Mesendoderm (in vitro differentiated cells): ENCODE results near the gene ATIC.

Source experiments
- DNase-seq: peaks from one replicate; pipeline ENCODE4 v3.0.0; 2013
- H2AK5ac ChIP-seq: 2 replicates; pipeline ENCODE4 v1.6.1; 2013; ENCODE audit warnings: low read length, inconsistent platforms
- H2BK120ac ChIP-seq: 2 replicates; pipeline ENCODE4 v1.6.1; 2013; ENCODE audit warnings: low read depth, mild to moderate bottlenecking, low read length, moderate library complexity, mixed read lengths
- H2BK15ac ChIP-seq: replicated peaks from 2 replicates; pipeline ENCODE4 v1.6.1; 2013; ENCODE audit warnings: low read depth, mild to moderate bottlenecking, moderate library complexity
- H2BK5ac ChIP-seq: 2 replicates; pipeline ENCODE4 v1.6.1; 2013; ENCODE audit warnings: low read length, inconsistent platforms
- H3K18ac ChIP-seq: 2 replicates; pipeline ENCODE4 v1.6.1; 2013; ENCODE audit warnings: mild to moderate bottlenecking, low read length, mixed read lengths
- H3K23ac ChIP-seq: one replicate; pipeline ENCODE4 v1.6.1; 2013; ENCODE audit warnings: low read length
- H3K27ac ChIP-seq: 2 replicates; pipeline ENCODE4 v1.5.1; 2013; ENCODE audit warnings: low read depth, mild to moderate bottlenecking, inconsistent platforms, low read length, moderate library complexity
- H3K27me3 ChIP-seq: 2 replicates; pipeline ENCODE4 v1.6.1; 2013; ENCODE audit warnings: low read length, control low read depth, mild to moderate bottlenecking, inconsistent platforms; ENCODE audit not compliant: insufficient read depth, poor library complexity
- H3K36me3 ChIP-seq: 2 replicates; pipeline ENCODE4 v1.6.1; 2013; ENCODE audit warnings: low read length, inconsistent platforms; ENCODE audit not compliant: control insufficient read depth, insufficient read depth
- H3K4ac ChIP-seq: one replicate; pipeline ENCODE4 v1.6.1; 2013; ENCODE audit warnings: low read depth, mild to moderate bottlenecking, low read length, moderate library complexity
- H3K4me1 ChIP-seq: 2 replicates; pipeline ENCODE4 v1.6.1; 2013; ENCODE audit warnings: low read depth, low read length, inconsistent platforms; ENCODE audit not compliant: control insufficient read depth
- H3K4me2 ChIP-seq: 2 replicates; pipeline ENCODE4 v1.6.1; 2013; ENCODE audit warnings: low read length
- H3K4me3 ChIP-seq: 2 replicates; pipeline ENCODE4 v1.5.1; 2013; ENCODE audit warnings: mild to moderate bottlenecking, low read length
- H3K56ac ChIP-seq: one replicate; pipeline ENCODE4 v1.6.1; 2013; ENCODE audit warnings: low read length
- H3K79me1 ChIP-seq: 2 replicates; pipeline ENCODE4 v1.6.1; 2013; ENCODE audit warnings: low read length, inconsistent platforms
- H3K79me2 ChIP-seq: 2 replicates; pipeline ENCODE4 v1.6.1; 2013; ENCODE audit warnings: mild to moderate bottlenecking, low read length; ENCODE audit not compliant: control insufficient read depth, insufficient read depth
- H3K9ac ChIP-seq: 2 replicates; pipeline ENCODE4 v1.6.1; 2013; ENCODE audit warnings: low read length, inconsistent platforms
- H4K5ac ChIP-seq: one replicate; pipeline ENCODE4 v1.6.1; 2013; ENCODE audit warnings: low read length
- H4K8ac ChIP-seq: one replicate; pipeline ENCODE4 v1.6.1; 2013; ENCODE audit warnings: low read depth, mild to moderate bottlenecking, control low read depth, low read length, moderate library complexity
- WGBS: extraction: QIAGEN DNeasy Blood & Tissue Kit; methylation state at CpG from one replicate; pipeline ENCODE4 v1.1.7; 2013; ENCODE audit warnings: low lambda C conversion rate, missing lambda C conversion rate; ENCODE audit not compliant: insufficient coverage; ENCODE audit errors: extremely low coverage; 5-methylcytosine and 5-hydroxymethylcytosine counted together

The ATIC gene

DNA sequence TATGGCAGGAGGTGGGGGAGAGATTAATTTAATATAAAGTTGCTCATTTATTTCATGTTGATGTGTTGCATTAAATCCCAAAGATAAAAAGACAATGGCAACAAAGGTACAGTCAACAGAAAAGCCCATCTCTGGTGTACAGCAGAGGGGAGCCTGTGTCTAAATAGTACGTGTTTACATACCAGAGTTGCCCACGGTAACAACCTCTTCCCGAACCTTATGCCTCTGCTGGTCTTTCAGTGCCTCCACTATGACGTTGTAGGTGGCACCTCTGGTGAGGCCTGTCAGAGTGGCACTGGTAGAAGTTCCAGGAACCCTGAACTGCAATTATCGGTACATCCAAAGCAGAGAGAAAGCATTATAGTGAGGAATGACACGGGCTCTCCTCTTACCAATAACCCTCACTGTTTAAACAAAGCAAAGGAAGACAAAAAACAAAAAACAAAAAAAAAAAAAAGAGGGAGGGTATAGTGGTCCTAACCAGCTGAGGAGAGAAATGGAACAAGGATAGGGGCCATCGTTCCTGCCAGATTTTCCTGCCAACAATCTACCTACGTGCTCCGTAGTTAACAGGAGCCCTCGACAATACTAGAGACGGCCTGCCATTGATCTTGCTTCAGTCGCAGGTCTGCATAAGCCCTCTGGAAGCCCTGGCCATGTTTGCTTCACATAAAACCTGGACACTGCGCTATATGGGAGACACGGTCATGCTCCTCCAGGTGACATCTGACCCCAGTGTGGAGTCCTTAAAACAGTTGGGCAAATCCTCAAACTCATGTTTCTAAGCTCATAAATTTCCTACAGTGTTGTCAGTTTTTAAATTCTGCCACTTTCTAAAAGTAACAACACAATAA lies 58.5 kb downstream of the ATIC start:
- Histone ChIP-seq H3K36me3 (peaks cover 22% of the 10 kb centered on the region), H3K56ac (no peak overlapping the region)
- no CpG with 5 or more reads among the region's 14 CpGs for WGBS

DNA sequence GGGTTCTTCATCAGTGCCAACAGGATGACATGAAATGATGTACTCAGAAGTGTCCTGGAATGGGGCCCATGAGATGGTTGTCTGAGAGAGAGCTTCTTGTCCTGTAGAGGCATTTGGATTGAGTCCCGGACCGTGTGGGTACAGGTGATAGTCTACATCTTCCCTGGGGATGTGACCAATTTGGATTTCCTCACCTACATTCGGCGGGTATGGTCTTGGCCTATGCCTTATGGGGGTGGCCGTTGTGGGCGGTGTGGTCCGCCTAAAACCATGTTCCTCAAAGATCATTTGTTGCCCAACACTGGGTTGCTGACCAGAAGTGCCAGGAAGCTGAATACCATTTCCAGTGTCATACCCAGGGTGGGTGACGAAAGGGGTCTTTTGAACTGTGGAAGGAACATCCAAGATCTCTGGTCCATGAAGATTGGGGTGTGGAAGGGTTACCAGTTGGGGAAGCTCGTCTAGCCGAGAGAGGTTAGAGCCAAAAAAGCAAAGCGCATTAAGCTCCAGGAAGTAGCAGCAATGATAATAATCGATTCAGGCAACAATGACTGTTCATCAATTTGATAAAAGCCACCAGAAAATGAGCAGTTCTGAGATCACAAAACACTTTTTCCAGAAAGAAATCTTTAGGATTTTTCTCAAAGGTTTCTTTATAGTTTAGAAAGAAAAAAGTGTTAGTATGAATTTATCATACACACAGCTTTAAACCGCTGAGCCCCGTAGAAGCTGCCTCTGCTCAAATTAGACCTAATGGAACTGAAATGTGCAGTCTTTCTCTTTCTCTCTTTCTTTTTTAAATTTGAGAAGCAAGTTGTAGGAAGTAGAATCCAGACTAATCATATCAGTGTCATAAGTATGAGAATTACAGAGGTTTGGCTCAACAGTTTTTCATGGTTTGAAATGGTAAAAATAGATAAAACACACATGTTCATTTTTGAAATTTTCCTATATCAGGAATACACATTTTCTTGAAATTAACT lies 60.3 kb downstream of the ATIC start:
- no CpG with 5 or more reads among the region's 14 CpGs for WGBS
- Histone ChIP-seq H3K4me3 (no peak overlapping the region), H3K4me1 (no peaks in the 10 kb centered on the region), H3K27ac (no peak overlapping the region), H2BK15ac (no peak overlapping the region), H2AK5ac (no peak overlapping the region), H3K56ac (no peak overlapping the region), H2BK5ac (no peak overlapping the region), H2BK120ac (no peak overlapping the region), H3K79me2 (no peaks in the 10 kb centered on the region), H3K9ac (no peak overlapping the region), H4K5ac (no peak overlapping the region), H3K23ac (no peak overlapping the region), H3K18ac (no peak overlapping the region), H3K79me1 (no peaks in the 10 kb centered on the region), H3K4me2 (no peak overlapping the region), H4K8ac (no peak overlapping the region), H3K4ac (no peak overlapping the region), H3K36me3 (peaks cover 27% of the 10 kb centered on the region), H3K27me3 (no peaks in the 10 kb centered on the region)
- no peak for DNase-seq

More for the DNA sequence above, 58.5 kb downstream of the ATIC start:
- Histone ChIP-seq H3K27ac (no peak overlapping the region), H3K18ac (no peak overlapping the region), H2BK5ac (no peak overlapping the region), H3K4me2 (no peak overlapping the region), H3K4me1 (no peaks in the 10 kb centered on the region), H3K4me3 (no peak overlapping the region), H2AK5ac (no peak overlapping the region), H3K79me1 (no peaks in the 10 kb centered on the region), H3K4ac (no peak overlapping the region), H2BK120ac (no peak overlapping the region), H2BK15ac (no peak overlapping the region), H3K79me2 (no peaks in the 10 kb centered on the region), H3K23ac (no peak overlapping the region), H3K27me3 (no peaks in the 10 kb centered on the region), H4K5ac (no peak overlapping the region), H3K9ac (no peak overlapping the region), H4K8ac (no peak overlapping the region)
- no peak for DNase-seq

DNA sequence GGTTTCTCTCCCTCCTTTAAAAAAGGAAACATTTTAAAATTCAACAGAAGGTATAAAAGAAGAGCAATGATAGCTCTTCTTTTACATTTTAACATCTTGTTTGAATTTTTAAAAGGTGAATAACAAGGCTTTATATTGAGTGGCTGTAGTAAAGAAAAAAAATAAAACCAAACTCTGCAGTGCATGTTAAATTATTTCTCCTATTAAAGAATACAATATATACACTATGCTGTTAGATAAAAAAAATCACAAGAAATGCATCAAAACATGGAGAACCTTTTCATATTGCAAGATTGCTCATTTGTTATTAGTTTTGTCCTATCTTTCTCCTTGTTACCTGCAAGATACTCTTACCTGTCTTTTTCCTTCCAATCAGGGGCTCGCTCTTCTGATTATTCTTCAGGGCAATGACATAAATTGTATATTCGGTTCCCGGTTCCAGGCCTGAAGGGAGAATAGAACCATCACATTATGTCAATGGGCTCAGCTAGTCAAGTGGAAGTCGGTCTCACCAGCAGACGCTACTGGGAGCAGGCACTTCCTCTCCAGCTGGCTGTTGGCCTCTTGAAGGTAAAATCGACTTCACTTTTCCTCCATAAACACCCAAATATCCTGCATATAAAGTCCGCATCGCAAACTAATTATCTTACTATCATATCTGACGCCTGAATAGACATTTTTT lies 61.2 kb downstream of the ATIC start:
- H3K56ac ChIP-seq: no peak overlapping the region
- no peak overlapping the region for H3K4ac ChIP-seq
- H2AK5ac ChIP-seq: no peak overlapping the region
- no CpG with 5 or more reads among the region's 9 CpGs for WGBS
- H3K79me2 ChIP-seq: no peaks in the 10 kb centered on the region
- H2BK15ac ChIP-seq: no peak overlapping the region
- no peak for DNase-seq
- H3K9ac ChIP-seq: no peak overlapping the region
- H3K4me3 ChIP-seq: no peak overlapping the region
- no peak overlapping the region for H3K18ac ChIP-seq
- H3K79me1 ChIP-seq: no peaks in the 10 kb centered on the region
- no peak overlapping the region for H3K23ac ChIP-seq
- no peaks in the 10 kb centered on the region for H3K4me1 ChIP-seq
- H3K27ac ChIP-seq: no peak overlapping the region
- no peaks in the 10 kb centered on the region for H3K27me3 ChIP-seq
- H4K8ac ChIP-seq: no peak overlapping the region
- H2BK5ac ChIP-seq: no peak overlapping the region
- H3K36me3 ChIP-seq: peaks cover 29% of the 10 kb centered on the region
- no peak overlapping the region for H2BK120ac ChIP-seq
- no peak overlapping the region for H4K5ac ChIP-seq
- no peak overlapping the region for H3K4me2 ChIP-seq

DNA sequence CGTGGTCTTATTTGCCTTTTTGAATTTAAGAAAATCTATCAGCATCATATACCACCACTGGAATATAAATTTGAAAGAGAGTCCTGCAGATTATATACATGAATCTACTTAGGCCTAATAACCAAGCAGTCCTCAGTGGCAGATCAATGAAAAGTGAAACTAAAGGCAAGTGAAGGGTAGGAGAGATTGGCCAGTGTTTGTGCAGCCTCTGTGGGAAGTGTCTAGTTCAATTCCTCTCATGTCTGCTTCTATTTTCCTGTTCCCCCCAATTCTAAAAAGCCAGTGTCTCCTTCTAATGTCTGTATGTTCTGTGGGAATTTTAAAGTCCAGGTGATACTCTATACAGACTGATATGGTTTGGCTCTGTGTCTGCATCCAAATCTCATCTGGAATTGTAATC lies 62.1 kb downstream of the ATIC start:
- Histone ChIP-seq H3K18ac (no peak overlapping the region), H2AK5ac (no peak overlapping the region), H3K27ac (no peak overlapping the region), H4K8ac (no peak overlapping the region), H3K4me1 (no peaks in the 10 kb centered on the region), H3K4ac (no peak overlapping the region), H3K23ac (no peak overlapping the region), H3K27me3 (no peaks in the 10 kb centered on the region), H2BK5ac (no peak overlapping the region), H2BK120ac (no peak overlapping the region), H3K4me2 (no peak overlapping the region), H3K9ac (no peak overlapping the region), H2BK15ac (no peak overlapping the region), H4K5ac (no peak overlapping the region), H3K4me3 (no peak overlapping the region), H3K79me1 (no peaks in the 10 kb centered on the region), H3K56ac (no peak overlapping the region), H3K36me3 (peaks cover 30% of the 10 kb centered on the region), H3K79me2 (no peaks in the 10 kb centered on the region)
- WGBS: no CpG with 5 or more reads among the region's 1 CpG
- DNase-seq: no peak

DNA sequence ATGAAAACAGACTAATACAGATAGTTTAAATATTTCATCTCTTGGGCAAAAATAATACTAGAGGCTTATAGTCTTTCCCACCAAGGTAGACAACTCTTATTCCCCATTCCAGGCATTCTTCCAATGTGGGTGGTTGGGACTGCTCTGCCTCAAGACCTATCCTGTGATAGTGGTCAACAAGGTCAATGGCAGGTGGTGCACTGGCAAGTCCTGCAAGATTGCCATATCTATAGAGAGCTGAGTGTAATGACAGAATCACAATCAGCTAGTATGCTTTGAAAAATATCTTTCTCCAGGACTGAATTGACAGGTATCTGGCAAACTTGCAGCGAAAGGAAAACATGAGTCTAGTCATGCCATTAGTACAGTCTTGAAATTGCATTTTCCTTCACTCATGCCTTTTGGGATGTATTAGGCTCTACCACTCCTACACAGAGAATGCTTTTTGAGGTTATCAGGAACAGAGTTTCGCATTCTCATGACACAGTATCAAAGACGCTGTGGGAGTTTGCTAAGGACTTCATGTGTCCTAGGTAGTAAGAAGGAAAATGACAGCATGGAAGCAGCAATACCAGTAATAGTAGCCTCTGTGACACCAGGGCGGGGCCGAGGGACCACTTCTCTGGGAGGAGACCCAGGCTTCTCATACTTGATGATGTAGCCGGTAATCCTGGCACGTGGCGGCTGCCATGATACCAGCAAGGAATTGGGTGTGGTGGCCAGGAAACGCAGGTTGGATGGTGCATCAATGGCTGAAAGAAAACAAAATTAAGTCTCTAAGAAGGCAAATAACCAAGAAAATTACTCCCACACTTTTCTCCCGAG lies 63.0 kb downstream of the ATIC start:
- no CpG with 5 or more reads among the region's 10 CpGs for WGBS
- no peaks in the 10 kb centered on the region for H3K79me2 ChIP-seq
- H2BK5ac ChIP-seq: no peak overlapping the region
- no peak for DNase-seq
- H2BK15ac ChIP-seq: no peak overlapping the region
- no peak overlapping the region for H3K56ac ChIP-seq
- no peak overlapping the region for H3K27ac ChIP-seq
- no peak overlapping the region for H3K4ac ChIP-seq
- H3K27me3 ChIP-seq: no peaks in the 10 kb centered on the region
- no peak overlapping the region for H3K23ac ChIP-seq
- no peak overlapping the region for H3K4me2 ChIP-seq
- H3K9ac ChIP-seq: no peak overlapping the region
- no peak overlapping the region for H3K18ac ChIP-seq
- H2AK5ac ChIP-seq: no peak overlapping the region
- peaks cover 33% of the 10 kb centered on the region for H3K36me3 ChIP-seq
- H3K79me1 ChIP-seq: no peaks in the 10 kb centered on the region
- no peak overlapping the region for H2BK120ac ChIP-seq
- H4K5ac ChIP-seq: no peak overlapping the region
- no peak overlapping the region for H3K4me3 ChIP-seq
- H4K8ac ChIP-seq: no peak overlapping the region
- H3K4me1 ChIP-seq: no peaks in the 10 kb centered on the region
